ENCODE measurements around the gene SYNE2.

The SYNE2 gene

GRCh38 chr14:63877550-63877939 is 24.7 kb downstream of the SYNE2 start:
- no peak for DNase-seq

DNA sequence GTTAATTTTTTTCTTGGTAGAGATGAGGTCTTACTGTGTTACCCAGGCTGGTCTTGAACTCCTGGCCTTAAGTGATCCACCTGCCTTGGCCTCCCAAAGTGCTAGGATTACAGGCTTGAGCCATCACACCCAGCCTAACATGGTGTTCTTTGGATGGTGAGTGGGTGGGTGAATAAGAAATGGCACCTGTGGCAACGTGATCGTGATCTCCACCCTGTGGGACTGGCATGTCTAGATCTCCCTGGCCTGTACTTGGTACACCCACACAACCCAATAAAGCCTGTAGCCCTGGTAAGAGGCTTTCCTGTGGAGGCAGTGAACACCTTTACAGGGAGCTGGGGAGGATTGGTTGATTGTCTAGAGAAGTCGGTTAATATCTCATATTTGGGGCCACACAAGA is 25.2 kb downstream of the SYNE2 start:
- DNase-seq: no peak

DNA sequence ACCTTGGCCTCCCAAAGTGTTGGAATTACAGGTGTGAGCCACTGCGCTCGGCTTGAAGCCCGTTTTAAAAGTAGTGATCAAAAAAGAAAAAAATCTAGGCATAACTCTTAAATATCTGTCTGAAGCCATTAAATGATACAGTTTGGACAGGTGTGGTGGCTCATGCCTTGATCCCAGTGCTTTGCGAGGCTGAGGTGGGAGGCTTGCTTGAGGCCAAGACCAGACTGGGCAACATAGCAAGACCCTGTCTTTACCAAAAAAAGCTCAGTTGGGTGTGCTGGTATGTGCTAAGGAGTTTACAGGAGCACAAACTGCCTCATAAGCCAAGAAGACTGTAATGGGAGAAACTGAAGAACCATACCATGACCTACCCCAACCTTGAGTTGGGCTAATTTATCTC is 26.0 kb downstream of the SYNE2 start:
- DNase-seq: no peak

DNA sequence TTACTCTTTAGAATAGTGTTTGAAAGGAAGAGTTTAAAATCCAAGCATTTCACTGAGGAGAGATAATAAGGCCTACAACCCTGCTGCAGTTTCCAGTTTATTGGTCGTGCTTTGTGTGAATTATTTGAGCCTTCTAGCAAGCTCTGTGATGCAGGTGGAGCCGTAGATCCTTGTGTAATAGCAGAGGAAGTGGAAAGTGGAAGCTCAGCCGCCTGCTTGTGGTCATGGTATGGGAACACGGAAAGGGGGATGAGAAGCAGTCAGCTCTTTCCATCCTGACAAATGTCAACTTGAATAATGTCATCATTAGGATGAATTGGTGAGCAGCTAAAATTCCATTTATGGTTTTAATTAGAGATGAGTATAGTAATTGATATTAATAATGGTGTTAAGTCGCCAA is 29.1 kb downstream of the SYNE2 start:
- DNase-seq: no peak

GRCh38 chr14:63887899-63888298 is 35.1 kb downstream of the SYNE2 start:
- DNase-seq: no peak

- DNase-seq: no peak
Observed at GRCh38 chr14:63890553-63890952, 37.7 kb downstream of the SYNE2 start.

DNA sequence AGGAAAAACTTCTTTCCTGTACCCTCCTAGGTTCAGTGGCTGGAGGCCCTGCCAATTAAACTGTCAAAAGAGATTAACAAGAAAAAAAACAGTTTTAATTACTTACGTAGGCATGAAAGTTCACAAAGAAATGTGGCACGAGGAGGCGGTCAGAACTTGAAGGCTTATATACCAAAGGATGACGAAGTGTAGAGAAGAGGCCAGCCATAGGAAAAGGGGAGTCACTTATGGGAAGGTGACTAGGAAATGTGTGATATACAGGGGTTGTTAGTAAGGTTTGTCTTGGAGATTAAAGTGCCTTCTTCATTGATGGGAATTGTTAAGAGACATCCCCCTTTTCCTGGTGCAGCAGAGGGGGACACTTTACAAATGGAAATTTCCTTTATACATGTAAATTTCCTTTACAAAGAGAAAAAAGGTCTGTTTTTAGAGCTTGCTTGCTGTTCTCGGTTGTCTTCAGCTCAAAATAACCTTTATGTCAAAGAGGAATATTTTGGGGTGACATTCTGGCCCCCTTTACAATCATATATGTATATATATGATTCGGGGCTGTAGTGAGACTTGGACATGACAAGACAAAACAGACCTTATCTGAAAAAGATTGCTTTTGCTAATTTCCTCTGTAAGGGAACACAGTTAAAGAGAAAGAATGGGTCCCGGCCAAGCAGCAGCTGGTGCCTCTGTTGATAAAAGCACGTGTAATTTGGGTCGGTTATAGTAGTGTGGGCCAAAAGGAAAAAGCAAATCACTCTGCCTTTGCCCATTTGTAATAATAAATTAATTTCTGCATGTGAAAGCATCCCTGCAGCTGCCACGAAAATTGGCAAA is 38.6 kb downstream of the SYNE2 start:
- no peak for DNase-seq

- DNase-seq: no peak
Observed at GRCh38 chr14:63892265-63892664, 39.5 kb downstream of the SYNE2 start.

- no peak for DNase-seq
Observed at GRCh38 chr14:63893701-63894458, 41.1 kb downstream of the SYNE2 start.

GRCh38 chr14:63895510-63895909 is 42.7 kb downstream of the SYNE2 start:
- no peak for DNase-seq

GRCh38 chr14:63896278-63896720 is 43.5 kb downstream of the SYNE2 start:
- DNase-seq: no peak

DNA sequence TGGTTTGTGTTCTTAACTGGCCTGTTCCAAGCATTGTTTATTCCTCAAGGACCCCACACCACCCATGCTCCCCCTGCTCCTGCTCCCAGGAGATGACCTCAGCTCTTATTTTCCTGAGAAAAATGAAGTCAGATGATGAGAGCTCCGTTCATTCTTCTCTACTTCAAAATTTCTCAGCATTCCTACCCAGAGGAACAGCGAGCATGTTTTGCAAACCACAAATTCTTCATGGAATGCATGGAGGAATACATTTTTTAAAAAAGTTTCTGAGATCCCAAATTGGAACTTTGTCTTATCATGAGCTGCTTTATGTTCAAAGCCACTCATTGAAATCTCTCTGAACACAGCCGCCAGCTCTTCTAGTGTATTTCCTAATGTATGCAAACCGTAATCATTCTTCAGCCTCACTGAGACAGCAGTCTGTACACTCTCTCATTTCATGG is 44.9 kb downstream of the SYNE2 start:
- no peak for DNase-seq

DNA sequence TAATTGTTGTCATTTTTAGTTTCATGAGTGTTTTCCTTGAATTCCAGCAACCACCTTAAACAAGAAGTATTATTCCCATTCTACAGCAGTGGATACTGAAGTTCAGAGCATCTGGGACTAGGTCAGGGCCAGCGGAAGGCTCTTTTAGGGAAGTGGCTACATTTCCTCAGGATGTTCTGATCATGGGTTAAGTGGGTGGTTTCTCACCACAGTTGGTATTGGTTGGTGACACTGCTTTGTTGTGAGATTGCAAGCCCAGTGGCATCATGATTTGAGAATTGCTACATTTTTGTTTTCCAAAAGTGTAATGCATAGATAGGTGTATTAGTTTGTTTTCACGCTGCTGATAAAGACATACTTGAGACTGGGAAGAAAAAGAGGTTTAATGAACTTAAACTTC is 47.1 kb downstream of the SYNE2 start:
- no peak for DNase-seq

DNA sequence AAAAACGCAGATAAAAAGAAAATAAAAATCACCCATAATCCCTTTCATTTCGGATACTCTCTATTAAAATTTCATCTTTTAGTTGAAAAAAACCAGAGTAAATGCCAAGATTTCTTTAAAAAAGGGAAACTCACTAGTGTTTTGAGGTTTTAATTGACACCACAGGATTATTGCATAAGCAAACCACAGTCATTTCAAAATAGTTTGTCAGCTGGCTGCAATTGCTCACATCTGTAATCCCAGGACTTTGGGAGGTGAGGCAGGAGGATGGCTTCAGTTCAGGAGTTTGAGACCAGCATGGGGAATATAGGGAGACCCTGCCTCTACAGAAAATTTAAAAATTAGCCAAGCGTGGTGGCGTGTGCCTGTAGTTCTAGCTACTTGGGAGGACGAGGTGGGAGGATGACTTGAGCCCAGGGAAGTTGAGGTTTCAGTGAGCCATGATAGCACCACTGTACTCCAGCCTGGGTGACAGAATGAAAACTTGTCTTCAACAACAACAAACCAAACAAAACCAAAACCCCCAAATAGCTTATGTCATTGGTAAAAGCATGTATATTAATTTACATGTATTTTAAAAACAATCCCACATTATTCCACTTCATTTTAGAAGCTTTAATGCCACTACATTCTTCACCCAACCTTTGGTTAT is 48.8 kb downstream of the SYNE2 start:
- DNase-seq: peak in 1 of 2 donors; percentile 4

DNA sequence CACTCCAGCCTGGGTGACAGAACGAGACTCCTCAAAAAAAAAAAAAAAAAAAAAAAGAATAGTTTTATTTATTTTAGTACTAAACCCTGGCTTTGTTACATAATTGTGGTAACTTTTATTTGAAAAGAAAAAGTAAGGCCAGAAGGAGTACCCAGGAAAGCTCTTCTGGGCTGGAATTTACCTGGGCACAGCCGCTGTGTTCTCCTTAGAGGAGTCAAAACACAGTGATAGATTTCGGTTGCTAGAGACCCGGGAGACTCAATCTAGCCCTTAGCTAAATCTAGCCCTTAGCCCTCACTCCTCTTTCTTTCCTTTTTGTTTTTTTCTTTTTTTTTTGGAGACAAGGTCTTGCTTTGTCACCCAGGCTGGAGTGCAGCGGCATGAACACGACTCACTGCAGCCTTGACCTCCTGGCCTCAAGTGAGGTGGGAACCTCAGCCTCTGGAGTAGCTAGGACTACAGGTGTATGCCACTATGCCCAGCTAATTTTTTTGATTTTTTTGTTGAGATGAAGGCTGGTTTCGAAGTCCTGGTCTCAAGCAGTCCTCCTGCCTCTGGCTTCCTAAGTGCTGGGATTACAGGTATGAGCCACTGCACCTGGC is 49.7 kb downstream of the SYNE2 start:
- DNase-seq: no peak

DNA sequence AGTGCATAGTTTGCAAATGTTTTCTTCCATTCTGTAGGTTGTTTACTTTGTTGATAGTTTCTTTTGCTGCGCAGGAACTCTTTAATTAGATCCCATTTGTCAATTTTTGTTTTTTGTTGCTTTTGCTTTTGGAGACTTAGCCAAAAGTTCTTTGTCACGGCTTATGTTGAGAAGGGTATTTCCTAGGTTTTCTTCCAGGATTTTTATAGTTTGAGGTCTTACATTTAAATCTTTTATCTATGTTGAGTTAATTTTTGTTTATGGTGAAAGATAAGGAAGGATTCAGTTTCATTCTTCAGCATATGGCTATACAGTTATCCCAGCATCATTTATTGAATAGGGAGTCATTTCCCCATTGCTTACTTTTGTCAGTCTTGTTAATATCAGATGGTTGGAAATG is 51.9 kb downstream of the SYNE2 start:
- DNase-seq: no peak

DNA sequence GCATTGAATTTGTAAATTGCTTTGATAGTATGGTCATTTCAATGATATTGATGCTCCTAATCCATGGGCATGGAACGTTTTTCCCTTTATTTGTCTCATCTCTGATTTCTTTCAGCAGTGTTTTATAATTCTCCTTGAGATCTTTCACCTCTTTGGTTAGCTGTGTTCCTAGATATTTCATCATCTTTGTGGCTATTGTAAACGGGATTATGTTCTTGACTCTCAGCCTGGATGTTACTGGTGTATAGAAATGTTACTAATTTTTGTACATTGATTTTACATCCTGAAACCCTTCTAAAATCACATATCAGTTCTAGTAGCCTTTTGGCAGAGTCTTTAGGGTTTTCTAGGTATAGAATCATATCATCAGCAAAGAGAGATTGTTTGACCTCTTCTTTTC is 52.6 kb downstream of the SYNE2 start:
- DNase-seq: no peak

DNA sequence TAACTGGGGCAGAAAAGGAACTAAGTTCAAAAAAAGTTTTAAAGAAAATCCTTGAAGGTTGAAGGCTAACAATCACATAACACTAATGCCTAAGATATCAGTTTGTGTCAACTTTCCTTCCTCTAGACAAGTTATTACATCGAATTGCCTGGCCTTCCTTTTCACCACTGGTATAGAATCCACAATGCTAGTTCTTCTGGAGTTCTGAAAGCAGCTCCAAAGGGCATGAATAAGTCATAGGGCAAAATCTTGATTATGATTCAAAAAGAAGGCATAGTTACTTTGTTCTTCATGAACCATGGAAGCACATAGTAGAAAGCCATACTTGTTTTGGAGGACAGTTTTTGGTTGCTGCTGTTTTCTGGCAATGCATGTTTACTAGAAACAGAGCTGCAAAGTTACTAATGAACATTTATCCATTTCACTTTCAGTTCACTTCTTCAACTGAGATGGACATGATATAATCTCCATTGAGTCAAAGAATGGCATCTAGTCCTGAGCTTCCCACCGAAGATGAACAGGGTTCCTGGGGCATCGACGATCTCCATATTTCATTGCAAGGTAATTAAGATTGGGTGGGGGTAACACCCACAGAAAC is 56.0 kb downstream of the SYNE2 start:
- no peak for DNase-seq

DNA sequence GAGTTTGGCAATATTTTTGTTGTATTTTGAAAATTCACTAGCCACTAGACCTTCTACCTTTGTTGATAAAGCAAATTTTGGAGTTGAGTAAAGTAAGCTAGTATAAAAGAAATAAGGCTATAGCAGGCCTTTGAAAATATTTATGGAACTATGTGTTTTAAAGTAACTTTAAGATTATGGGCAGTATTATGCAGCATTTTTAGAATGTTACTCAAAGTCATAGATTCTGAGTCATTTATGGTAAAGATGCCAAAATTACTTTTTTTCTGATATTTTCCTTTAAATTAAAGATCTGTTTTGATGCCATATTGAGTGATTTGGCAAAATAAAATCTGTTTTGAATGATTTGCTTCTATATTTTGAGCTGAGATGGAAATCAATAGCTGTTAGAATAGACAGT is 57.2 kb downstream of the SYNE2 start:
- no peak for DNase-seq

GRCh38 chr14:63910583-63911363 is 58.0 kb downstream of the SYNE2 start:
- no peak for DNase-seq

GRCh38 chr14:63911404-63911803 is 58.6 kb downstream of the SYNE2 start:
- no peak for DNase-seq

DNA sequence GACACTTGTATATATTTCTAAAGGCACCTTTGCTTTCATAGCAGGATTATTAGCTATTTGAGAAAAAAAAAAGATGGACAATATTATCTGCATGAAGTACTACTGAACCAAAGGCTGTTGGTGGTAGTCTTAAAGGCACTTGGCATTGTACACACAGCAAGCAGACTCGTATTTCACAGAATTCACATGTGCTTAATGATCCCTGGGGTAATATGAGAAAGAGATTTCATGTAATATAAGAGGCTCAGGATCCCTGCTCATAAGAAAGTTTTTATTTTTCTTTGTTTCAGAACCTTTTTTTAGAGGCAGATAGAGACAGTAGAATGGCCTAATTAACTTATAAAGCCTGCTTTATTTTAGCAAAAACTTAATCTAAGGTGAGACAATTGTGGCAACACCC is 59.5 kb downstream of the SYNE2 start:
- no peak for DNase-seq
